HUDEP-2 (cell line): ENCODE results near the gene DHX40.
A peak's percentile ranks its signal among the peaks of the same experiment; 100 is the strongest.
"Not testable (repeated sequence)": the region's sequence is repeated elsewhere in the genome, so short reads cannot be mapped to it uniquely, and the experiment has no call there.

Source experiments
- DNase-seq, 76 experiments: peaks; one replicate each; lab custom pipeline; 2025; ENCODE audit not compliant: unreplicated experiment in 76 of 76; lab: John Stamatoyannopoulos, UW

The DHX40 gene

GRCh38 chr17:59550703-59551102 is 14.7 kb upstream of the DHX40 start:
- DNase-seq: no peak

DNA sequence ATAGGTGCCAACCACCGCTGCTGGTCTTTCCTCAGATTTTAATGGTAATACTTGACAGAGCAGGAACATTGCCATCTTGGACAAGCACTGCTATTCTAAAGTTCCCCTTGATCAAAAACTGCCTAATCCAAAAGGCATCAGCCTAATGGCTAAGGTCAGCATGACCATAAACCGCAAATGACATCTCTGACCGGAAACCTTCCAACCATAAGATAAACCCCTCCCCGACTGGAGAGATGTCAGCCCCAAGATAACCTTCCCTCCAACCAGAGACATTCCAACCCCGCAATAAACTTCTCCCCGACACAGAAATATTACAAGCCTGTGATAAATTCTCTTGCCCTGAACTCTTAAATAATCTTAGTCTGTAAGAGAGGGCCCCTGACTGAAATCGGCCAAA is 7.4 kb upstream of the DHX40 start:
- DNase-seq: peak in 4 of 76 experiments; percentile 13 to 43 (median 27)

- DNase-seq: peak in 2 of 76 experiments; percentile 1 to 11
These were observed 6.5 kb upstream of the DHX40 start for GRCh38 chr17:59558953-59559352.

DNA sequence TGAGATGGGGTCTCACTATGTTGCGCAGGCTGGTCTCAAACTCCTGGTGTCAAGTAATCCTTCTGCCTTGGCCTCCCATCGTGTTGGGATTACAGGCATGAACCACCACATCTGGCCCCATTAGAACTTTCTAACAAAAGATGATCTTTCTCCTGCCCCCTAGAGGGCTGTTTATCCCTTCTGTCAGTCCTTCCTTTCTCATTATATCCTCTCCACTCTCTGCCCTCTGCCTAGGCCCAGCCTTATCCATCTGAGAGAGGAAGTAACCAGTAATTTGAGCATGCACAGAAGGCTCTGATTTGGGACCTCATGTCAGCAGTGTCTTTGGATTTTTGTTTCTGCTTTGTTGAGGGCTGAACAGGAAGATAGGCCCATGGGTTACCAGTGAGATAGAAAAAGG is 4.4 kb upstream of the DHX40 start:
- peak in 35 of 76 experiments; percentile 5 to 75 (median 32) for DNase-seq

DNA sequence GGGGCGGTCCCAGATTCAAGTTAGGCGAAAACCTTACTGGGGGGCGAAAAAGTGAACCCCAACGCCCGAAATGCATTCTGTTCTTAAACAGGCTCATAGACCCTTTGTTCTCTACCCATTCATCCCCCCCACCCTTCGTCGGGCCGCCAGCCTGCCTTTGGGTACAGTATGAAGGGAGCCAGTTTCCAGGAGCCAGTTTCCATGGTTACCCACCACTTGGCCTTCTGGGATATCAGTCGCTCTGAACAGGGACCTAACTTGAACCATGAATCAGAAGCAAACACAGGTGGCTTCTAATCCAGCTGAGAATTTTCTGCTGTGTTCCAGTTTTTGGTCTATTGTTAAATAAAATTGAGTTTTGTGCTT is 532 bp downstream of the DHX40 start:
- peak in 57 of 76 experiments; percentile 3 to 73 (median 38) for DNase-seq

- not testable (repeated sequence) for DNase-seq
These were observed 3.7 kb downstream of the DHX40 start for GRCh38 chr17:59569151-59569550.

DNA sequence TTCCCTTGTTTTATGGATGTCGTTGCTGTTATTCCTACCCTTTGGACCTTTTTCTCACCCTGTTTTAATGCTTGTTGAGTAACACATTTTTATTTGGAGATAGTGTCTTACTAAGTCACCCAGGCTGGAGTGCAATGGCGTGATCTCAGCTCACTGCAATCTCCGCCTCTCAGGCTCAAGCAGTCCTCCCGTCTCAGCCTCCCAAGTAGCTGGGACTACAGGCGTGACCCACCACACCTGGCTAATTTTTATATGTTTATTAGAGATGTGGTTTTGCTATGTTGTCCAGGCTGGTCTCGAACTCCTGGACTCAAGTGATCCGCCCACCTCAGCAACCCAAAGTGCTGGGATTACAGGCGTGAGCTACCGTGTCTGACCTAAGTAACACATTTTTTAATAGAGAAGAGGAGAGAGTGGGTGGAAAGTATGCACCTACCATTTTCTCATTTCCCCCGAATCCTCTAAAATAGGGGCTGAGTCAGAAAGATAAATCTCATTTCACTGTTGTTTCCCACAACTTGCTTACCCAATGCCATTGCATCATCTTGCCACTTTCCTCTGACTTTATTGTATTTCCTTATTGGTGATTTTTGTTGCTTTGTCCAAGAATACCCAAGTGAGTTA is 7.0 kb downstream of the DHX40 start:
- no peak for DNase-seq

GRCh38 chr17:59584168-59584567 is 18.8 kb downstream of the DHX40 start:
- not testable (repeated sequence) for DNase-seq

DNA sequence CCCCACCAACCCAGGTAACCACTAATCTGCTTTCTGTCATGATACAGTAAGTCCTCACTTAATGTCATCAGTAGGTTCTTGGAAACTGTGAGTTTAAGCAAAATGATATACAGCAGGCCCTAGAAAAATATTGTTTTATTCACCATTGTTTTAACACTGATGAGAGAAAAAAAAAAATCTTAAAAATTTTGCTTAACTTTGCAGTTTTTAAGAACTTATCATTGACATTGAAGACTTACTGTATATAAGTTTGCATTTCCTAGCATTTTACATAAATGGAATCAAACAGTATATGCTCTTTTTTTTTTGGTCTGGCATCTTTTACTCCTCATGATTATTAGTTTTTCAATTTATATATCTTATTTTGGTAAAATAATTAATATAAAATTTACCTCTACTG is 34.8 kb downstream of the DHX40 start:
- no peak for DNase-seq

- DNase-seq: no peak
These were observed 35.7 kb downstream of the DHX40 start for GRCh38 chr17:59601130-59601529.

DNA sequence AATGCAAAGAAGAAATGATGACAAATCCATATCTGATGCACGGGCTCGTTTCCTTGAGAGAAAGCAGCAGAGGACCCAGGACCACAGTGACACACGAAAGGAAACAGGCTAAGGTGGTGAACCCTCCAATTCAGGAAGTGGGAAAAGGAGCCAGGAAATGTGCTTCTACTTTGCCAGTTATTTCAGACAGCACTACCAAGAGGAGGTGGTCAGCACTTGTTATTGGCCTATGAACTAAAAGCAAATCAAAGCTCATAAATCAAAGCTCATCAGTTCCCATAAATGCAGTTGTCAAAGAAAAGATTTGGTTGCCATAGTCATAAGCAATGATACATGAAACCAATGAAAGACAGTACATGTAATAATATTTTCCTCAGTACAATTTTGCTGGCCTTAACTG is 41.7 kb downstream of the DHX40 start:
- DNase-seq: no peak

GRCh38 chr17:59607817-59608403 is 42.5 kb downstream of the DHX40 start:
- peak in 19 of 76 experiments; percentile 1 to 30 (median 9) for DNase-seq

- no peak for DNase-seq
These were observed 46.1 kb downstream of the DHX40 start for GRCh38 chr17:59611503-59611902.

DNA sequence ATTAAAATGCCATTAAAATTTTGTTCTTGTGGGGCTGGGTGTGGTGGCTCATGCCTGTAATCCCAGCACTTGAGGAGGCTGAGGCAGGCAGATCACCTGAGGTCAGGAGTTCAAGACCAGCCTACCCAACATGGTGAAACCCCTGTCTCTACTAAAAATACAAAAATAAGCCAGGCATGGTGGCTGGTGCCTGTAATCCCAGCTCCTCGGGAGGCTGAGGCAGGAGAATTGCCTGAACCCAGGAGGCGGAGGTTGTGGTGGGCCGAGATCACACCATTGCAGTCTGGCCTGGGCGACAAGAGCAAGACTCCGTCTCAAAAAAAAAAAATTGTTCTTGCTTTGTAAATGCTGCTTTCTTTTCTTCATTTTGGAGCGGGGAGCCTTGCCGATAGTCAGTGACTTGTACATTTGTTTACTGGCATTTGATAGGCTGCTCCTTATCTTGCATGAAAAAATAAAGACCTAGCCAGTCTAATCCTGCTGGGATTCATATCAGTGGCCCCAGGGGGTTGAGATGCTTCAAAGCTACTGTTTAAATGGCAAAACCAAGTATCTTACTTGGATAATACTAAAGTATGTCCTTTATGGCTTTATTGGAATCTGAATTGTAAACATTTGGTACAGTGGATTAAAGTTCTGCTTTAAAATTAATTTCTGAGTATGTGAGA is 51.0 kb downstream of the DHX40 start:
- DNase-seq: peak in 1 of 76 experiments; percentile 4

- no peak for DNase-seq
These were observed 51.8 kb downstream of the DHX40 start for GRCh38 chr17:59617156-59617732.

DNA sequence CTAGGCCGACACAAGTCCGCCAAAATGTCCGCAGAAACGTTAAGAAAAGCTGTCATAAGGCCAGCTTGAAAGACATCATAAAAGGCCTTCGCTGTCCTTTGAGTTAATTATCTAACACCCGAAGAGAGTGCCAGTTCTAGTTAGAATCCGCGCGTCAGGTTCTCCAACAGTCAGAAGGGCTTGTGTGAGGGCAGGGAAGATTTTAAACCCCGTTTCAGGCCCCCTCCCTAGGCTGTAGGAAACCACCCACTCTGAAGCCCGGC is 53.6 kb downstream of the DHX40 start:
- DNase-seq: peak in 1 of 76 experiments; percentile 85

- peak; percentile 46 to 96 (median 88) for DNase-seq
These were observed 54.1 kb downstream of the DHX40 start, which contains the start of gene CLTC for GRCh38 chr17:59619298-59620063. Gene CLTC, plus strand, starts transcription at chr17:59619895. Its CDS starts 237 bp downstream, at chr17:59620132.

GRCh38 chr17:59620064-59620359 is 54.6 kb downstream of the DHX40 start:
- no peak for DNase-seq

DNA sequence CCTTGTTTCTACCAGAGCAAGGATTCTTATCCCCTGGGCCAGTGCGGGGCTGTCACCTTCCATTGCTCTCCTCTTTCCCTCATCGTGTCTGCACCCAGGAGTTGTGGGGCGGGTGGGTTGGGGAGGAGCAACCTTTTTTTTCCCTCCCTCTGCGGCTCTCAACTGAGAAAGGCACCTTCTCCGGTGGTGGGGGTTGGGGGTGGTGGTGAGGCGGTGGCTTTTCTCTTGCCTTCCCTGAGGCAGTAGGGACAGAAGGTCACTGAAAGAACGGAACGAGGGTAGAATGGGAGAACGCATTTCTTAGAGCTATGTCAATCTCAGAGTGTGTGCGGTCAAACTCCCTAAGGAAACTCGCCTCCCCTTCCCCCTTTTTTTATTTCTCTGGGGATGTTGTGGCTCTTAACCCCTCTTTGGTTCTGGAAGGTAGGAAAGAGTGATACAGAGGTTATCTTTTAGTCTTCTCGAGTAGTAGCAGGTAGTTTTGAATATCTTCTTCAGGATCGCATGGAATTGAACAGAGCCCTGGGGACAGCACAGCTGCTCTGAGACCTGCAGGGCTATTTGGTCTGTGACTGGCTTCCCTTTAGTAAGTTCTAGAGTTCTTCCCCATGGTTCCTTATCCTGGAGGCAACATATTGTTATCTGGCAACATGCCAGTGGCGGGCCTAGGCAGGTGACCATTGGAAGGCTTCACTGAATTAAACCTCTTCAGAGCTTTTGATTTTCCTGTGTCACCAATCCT is 55.3 kb downstream of the DHX40 start:
- DNase-seq: peak in 62 of 76 experiments; percentile 4 to 75 (median 44)

DNA sequence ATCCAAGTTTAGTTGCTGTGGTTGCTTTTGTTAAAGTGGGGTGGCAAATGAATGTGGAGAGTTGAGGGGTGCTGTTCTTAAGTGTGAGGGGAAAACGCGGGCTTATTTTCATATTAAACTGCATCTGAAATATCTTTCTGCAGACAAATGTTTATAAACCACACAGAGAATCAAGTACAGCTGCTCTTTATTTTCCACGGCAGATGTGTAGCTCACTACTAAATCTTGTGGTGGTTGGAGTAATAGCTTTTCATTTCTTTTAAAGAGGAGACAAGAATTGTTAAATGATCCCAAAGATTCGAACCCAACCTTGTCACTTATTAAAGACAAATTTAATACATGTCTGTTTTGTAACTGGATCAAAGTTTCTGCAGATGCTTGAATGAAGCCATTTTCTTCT is 56.4 kb downstream of the DHX40 start:
- no peak for DNase-seq

DNA sequence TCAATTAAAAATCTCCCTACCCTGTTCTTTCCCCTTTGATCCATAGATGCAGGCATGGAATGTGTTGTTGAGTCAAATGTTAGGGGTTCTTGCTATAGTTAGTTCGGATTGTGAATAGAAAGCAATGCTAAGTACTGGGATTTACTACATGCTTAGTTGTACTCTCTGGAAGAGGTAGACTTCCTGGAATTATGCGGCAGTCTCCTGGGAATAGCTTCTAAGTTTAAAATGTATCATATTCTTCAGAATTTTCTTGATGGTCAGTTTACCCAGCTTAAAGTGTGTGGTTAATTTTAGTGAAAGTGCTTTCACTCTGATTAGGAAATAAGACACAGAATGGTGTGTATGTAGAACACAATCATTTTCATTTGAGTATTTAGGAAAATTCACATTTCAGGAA is 57.7 kb downstream of the DHX40 start:
- DNase-seq: no peak
